ENCODE results near the gene MCTP1. TPM values are rescaled to one million over a fixed set of nuclear protein-coding genes. Genes with fewer than 3 reads are reported as not detected.

Gene MCTP1
- total RNA-seq, 4 donors from 2014 or later: 3.3 to 31.4 (median 13.4) TPM

DNA sequence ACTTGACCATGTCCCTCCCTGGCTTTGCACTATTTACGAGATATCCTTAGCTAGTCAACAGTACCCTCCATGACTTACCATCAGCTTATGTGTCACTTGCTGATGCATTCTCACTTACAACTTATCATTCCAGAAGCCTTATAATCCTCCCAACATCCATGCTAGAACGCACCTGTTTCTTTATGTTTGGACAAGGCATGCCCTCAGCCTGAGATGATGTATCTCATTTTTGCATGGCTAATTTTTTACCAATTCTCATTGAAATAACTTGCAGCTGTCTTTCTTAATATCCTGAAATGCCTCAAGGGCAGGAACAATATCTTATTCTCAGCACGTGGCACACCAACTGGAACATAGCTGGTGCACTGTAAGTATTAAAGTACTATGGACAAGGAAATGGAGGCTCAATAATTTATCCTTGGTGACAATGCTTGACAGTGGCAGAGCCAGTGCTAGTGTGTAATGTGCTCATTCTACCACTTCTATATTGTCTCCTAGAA lies 384.8 kb downstream of the MCTP1 start:
- TF ChIP-seq POLR2A (IDR thresholded peaks at IDR 0.05): no peak
- no peak for TF ChIP-seq POLR2AphosphoS5 (IDR thresholded peaks at IDR 0.05)
- TF ChIP-seq, protein P1, sequence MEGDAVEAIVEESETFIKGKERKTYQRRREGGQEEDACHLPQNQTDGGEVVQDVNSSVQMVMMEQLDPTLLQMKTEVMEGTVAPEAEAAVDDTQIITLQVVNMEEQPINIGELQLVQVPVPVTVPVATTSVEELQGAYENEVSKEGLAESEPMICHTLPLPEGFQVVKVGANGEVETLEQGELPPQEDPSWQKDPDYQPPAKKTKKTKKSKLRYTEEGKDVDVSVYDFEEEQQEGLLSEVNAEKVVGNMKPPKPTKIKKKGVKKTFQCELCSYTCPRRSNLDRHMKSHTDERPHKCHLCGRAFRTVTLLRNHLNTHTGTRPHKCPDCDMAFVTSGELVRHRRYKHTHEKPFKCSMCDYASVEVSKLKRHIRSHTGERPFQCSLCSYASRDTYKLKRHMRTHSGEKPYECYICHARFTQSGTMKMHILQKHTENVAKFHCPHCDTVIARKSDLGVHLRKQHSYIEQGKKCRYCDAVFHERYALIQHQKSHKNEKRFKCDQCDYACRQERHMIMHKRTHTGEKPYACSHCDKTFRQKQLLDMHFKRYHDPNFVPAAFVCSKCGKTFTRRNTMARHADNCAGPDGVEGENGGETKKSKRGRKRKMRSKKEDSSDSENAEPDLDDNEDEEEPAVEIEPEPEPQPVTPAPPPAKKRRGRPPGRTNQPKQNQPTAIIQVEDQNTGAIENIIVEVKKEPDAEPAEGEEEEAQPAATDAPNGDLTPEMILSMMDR (IDR thresholded peaks at IDR 0.05): no peak
- TF ChIP-seq EP300 (IDR thresholded peaks at IDR 0.05; ENCODE audit: low read depth): no peak

DNA sequence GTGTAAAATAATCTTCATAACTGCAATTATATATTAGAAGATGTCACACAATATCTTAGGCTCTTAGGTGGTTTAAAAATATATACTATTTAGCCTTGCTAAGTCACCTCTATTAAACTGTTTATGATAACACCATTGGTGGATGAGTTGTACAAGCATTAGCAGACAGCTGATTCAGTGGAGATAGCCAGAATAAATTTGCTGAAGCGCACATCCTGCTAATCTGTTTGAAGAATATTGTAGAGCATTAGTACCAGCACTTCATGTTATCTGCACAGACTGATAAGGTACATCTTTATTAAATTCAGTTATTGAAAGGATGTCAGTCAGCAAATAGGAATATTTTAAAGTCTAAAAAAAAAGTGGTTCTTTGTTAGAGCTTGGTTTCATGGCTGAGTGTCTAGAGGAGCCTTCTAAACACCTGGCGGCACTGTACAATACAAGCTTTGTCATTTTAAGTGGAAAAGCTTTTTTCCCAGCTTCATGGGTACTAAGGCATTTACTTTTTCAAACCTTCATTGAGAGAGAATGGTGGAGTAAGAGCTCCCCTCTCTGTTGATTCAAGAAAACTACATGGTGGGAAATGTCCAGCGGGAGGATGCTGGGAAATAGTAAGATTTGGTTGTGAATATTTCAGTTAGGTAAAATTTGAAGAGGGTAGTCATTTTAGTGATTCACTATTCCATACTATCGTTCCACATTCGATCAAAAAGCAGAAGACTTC lies 391.3 kb downstream of the MCTP1 start:
- Histone ChIP-seq H3K36me3 (no peaks in the 10 kb centered on the region), H3K4me3 (no peak overlapping the region), H3K9me3 (no peaks in the 10 kb centered on the region), H3K27ac (no peak overlapping the region), H3K4me1 (no peaks in the 10 kb centered on the region), H3K27me3 (no peaks in the 10 kb centered on the region)
- intact Hi-C loops (cut with DNase I; ENCODE audit: low total_unique reads): no loop called here
- no peak for TF ChIP-seq POLR2AphosphoS5 (IDR thresholded peaks at IDR 0.05)
- TF ChIP-seq, protein P1 (IDR thresholded peaks at IDR 0.05): no peak
- no peak for TF ChIP-seq POLR2A (IDR thresholded peaks at IDR 0.05)
- TF ChIP-seq EP300 (IDR thresholded peaks at IDR 0.05; ENCODE audit: low read depth): no peak
- 55 to 59% methylated on average over 5 of the region's 5 CpGs for WGBS, 2 donors (ENCODE audit: low coverage in 1 of 2)
- in situ Hi-C loops (cut with MboI; ENCODE audit: low pct_ligation_motif_present in 1 of 4, low pct_unique_long_range_greater_than_20kb in 1 of 4, low sequenced_read_pairs in 3 of 4): no loop called here
- DNase-seq: no peak

More for the DNA sequence above, 384.8 kb downstream of the MCTP1 start:
- no peaks in the 10 kb centered on the region for H3K9me3 ChIP-seq
- H3K4me1 ChIP-seq: no peaks in the 10 kb centered on the region
- DNase-seq: no peak
- intact Hi-C loops (cut with DNase I; ENCODE audit: low total_unique reads): no loop called here
- 79 to 84% methylated on average over 3 of the region's 3 CpGs for whole genome bisulfite sequencing, 2 donors (ENCODE audit: low coverage in 1 of 2)
- in situ Hi-C loops (cut with MboI; ENCODE audit: low pct_ligation_motif_present in 1 of 4, low pct_unique_long_range_greater_than_20kb in 1 of 4, low sequenced_read_pairs in 3 of 4): no loop called here
- H3K36me3 ChIP-seq: no peaks in the 10 kb centered on the region
- H3K4me3 ChIP-seq: no peak overlapping the region
- H3K27me3 ChIP-seq: no peaks in the 10 kb centered on the region
- no peak overlapping the region for H3K27ac ChIP-seq

DNA sequence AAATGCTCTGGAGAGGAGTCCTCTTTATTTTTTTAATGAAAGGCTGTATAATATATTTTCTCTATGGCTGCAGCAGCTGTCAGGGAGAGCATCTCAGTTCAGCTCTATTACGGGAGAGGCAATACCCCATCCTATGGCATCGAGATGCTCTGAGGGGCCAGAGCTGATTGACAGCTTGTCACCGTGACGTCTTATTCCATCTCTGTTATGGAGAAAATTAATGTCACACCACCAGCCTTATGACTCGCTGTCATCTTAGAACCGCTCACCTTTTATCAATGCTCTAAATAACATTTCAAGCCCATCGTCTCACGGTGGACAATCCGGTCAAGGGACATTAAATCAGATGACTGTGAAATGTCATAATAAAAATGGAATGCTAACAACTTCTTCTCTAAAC lies 392.9 kb downstream of the MCTP1 start:
- in situ Hi-C loops (cut with MboI; ENCODE audit: low pct_ligation_motif_present in 1 of 4, low pct_unique_long_range_greater_than_20kb in 1 of 4, low sequenced_read_pairs in 3 of 4): no loop called here
- intact Hi-C loops (cut with DNase I; ENCODE audit: low total_unique reads): no loop called here

DNA sequence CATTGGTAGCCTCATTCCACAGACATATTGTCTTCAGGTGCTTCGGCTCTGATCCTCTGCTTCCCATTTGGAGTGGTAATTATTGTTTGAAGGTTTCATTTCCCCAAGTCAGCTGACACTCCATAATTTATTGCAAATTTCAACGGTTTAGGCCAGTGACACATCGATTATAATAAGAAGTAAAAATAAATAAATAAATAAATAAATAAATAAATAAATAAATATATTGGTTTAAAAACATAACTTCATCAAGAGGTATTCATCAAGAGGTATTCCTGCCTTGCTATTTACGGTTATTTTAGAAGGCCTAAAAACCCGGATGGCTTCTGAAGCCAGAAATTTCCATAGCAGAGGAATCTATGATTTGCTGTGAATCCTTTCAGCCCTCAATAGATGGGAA lies 393.3 kb downstream of the MCTP1 start:
- Histone ChIP-seq H3K4me3 (no peak overlapping the region), H3K36me3 (no peaks in the 10 kb centered on the region), H3K4me1 (no peaks in the 10 kb centered on the region), H3K9me3 (no peaks in the 10 kb centered on the region), H3K27ac (no peak overlapping the region), H3K27me3 (no peaks in the 10 kb centered on the region)
- DNase-seq: no peak
- TF ChIP-seq POLR2A (IDR thresholded peaks at IDR 0.05): no peak
- TF ChIP-seq, protein P1 (IDR thresholded peaks at IDR 0.05): no peak
- WGBS, 2 donors (ENCODE audit: low coverage in 1 of 2): 77 to 81% methylated on average over 5 of the region's 5 CpGs
- in situ Hi-C loops (cut with MboI; ENCODE audit: low pct_ligation_motif_present in 1 of 4, low pct_unique_long_range_greater_than_20kb in 1 of 4, low sequenced_read_pairs in 3 of 4) (no loop called here), intact Hi-C loops (cut with DNase I; ENCODE audit: low total_unique reads) (no loop called here)

More for the DNA sequence above, 392.9 kb downstream of the MCTP1 start:
- Histone ChIP-seq H3K36me3 (no peaks in the 10 kb centered on the region), H3K4me3 (no peak overlapping the region), H3K4me1 (no peaks in the 10 kb centered on the region), H3K27me3 (no peaks in the 10 kb centered on the region), H3K27ac (no peak overlapping the region), H3K9me3 (no peaks in the 10 kb centered on the region)
- WGBS, 2 donors (ENCODE audit: low coverage in 1 of 2): 72 to 84% methylated on average over 5 to 9 of the region's 9 CpGs
- no peak for DNase-seq
- TF ChIP-seq POLR2A (IDR thresholded peaks at IDR 0.05) (no peak), POLR2AphosphoS5 (IDR thresholded peaks at IDR 0.05) (no peak), EP300 (IDR thresholded peaks at IDR 0.05; ENCODE audit: low read depth) (no peak)
- TF ChIP-seq, protein P1 (IDR thresholded peaks at IDR 0.05): no peak

Data from transverse colon (tissue), 4 donors.